IPS-18c (cell line): ENCODE data around the gene TBX1.

Source experiments
- H3K4me3 ChIP-seq: 2 replicates; pipeline ENCODE4 v1.7.0; 2013; ENCODE audit warnings: low read depth, mild to moderate bottlenecking, low read length, moderate library complexity; ENCODE audit not compliant: insufficient read depth
- H3K9me3 ChIP-seq: one replicate; pipeline ENCODE4 v1.6.1; 2013; ENCODE audit warnings: mild to moderate bottlenecking, low read length, moderate library complexity; ENCODE audit not compliant: control insufficient read depth, insufficient read depth

The TBX1 gene

GRCh38 chr22:19807914-19808872, 47.6 kb downstream of the TBX1 start:
- Histone ChIP-seq H3K9me3 (peaks cover 2% of the 10 kb centered on the region), H3K4me3 (no peak overlapping the region)

- Histone ChIP-seq H3K4me3 (no peak overlapping the region), H3K9me3 (peaks cover 2% of the 10 kb centered on the region)
Observed at GRCh38 chr22:19808873-19809478, 48.4 kb downstream of the TBX1 start.

DNA sequence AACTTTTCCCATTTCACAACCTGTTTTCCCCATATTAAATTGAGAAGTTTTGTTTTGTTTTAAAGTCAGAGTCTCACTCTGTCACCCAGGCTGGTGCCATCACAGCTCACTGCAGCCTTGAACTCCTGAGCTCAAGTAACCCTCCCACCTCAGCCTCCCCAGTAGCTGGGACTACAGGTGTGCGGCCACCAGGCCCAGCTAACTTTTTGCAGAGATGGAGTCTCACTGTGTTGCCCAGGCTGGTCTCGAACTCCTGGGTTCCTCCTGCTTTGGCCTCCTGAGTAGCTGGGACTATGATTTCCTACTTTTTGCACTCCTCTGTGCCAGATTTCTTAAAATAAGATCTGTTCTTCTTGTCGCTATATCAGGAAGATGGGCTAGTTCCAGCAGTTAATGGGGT, 49.2 kb downstream of the TBX1 start:
- H3K9me3 ChIP-seq, result peaks cover 2% of the 10 kb centered on the region
- no peak overlapping the region for H3K4me3 ChIP-seq

- Histone ChIP-seq H3K4me3 (no peak overlapping the region), H3K9me3 (peaks cover 2% of the 10 kb centered on the region)
Observed at GRCh38 chr22:19810381-19811201, 50.0 kb downstream of the TBX1 start.

DNA sequence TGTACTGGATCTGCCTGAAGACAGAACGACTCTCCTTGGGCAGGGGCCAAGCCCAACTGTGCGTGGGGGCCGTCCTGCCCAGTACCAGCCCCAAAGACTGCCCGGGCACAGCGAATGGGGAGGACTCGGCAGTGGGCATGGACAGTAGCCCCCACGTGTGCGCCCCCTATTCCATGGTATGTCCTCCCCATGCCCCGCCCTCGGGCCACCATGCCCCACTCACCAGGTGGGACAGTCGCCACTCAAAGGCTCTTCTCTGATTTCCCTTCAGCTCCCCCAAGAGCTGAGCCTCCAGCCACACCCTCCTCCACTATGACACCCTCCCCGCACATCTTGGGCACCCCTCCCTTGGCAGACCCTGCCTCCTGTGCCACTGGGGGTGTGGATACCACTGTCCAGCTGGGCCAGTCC, 50.6 kb downstream of the TBX1 start:
- H3K9me3 ChIP-seq, result no peaks in the 10 kb centered on the region
- no peak overlapping the region for H3K4me3 ChIP-seq

DNA sequence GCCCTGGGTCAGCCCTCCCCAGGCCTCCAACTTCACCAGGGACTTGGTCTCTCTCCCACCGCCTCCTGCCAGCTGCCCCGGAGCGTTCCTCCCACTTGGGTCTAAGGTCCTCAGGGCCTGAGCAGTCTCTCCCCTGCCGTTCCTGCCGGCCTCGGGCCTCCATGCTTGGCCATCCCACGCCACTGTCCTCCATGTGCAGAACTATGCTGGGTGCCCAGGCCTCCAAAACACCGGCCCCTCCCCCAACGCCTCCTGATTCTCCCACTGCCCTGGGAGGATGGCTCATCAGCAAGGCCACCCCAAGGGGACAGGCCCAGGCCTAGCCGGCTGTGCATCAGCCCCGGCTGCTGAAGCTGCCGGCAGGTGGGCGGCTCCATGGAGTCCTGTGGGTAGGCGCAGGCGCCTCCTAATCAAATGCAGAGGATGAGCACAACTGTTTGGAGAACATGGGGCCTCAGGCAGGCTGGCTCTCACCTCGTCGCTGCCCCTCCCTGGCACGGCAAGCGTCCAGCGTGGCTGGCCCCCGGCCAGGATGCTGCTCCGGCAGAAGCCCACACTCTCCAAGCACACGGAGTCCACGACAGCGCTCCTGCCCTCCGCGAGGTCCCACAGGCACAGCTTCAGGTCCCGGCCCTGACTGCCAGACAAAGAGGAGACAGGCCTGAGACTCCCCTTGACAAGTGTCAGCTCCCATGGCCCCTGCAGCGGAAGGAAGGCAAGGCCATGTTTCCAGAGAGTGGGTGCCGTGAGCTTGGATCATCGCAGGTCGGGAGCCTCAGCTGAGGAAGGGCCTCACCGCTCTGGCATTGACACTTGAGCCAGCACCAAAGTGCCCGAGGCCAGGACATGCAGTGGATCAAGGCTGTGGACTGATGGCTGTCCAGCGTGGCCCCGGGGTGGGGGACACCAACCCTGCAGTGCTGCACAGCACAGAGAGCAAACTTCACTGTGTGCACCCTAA, 51.5 kb downstream of the TBX1 start:
- no peak overlapping the region for H3K4me3 ChIP-seq
- H3K9me3 ChIP-seq, result no peaks in the 10 kb centered on the region

- no peak overlapping the region for H3K4me3 ChIP-seq
- no peaks in the 10 kb centered on the region for H3K9me3 ChIP-seq
Observed at GRCh38 chr22:19812910-19813309, 52.3 kb downstream of the TBX1 start.

DNA sequence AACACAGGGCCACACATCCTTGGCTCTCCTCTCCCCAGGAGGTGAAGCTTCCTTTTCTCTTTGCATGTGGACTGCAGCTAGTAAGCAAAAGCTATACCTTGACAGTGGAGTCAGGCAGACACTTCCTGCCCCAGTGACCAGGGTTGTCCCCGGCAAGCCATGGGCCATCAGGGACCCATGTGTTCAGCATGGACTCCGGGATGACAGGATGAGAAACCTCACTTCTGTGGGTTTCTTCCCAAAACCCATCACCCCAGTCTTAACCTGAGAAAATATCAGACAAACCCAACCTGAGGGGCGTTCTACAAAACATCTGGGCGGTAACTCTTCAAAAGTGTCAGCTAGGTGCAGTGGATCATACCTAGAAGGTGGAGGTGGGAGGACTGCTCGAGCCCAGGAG, 53.9 kb downstream of the TBX1 start:
- H3K4me3 ChIP-seq, result no peak overlapping the region
- H3K9me3 ChIP-seq, result no peaks in the 10 kb centered on the region

- Histone ChIP-seq H3K4me3 (no peak overlapping the region), H3K9me3 (no peaks in the 10 kb centered on the region)
Observed at GRCh38 chr22:19815093-19815822, 54.7 kb downstream of the TBX1 start.

- Histone ChIP-seq H3K9me3 (no peaks in the 10 kb centered on the region), H3K4me3 (no peak overlapping the region)
Observed at GRCh38 chr22:19815823-19816290, 55.3 kb downstream of the TBX1 start.

DNA sequence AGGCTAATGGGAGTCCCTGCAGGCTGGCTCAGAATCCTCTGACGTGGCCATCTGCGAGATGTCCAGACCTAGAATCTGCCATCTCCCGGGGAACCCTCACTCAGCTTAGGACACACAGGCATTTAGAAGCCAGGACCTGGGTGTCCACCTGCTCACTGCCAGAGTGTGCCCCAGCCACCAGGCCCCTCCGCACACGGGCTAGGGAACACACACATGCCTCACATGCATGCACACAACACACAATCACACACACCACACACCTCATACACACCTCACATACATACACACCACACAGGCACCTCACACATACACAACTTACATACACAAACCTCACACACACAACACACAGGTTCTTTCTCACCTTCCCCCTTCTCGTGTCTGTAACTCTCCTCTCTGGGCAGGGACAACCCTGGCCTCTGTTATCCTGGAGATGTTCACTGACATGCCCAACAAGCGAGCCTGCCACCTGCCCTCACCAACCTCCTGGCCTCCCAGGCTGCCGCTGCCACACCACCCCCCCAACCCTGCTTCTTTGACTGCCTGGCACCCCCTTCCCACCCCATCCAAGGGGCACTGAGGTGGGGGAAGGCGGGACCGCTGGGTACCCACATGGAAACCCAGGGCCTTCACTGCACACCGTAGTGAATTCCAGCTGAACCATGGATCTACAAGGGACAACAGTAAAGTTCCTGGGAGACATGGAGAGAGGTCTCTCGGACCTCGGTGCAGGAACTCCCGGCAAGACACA, 56.0 kb downstream of the TBX1 start:
- no peaks in the 10 kb centered on the region for H3K9me3 ChIP-seq
- no peak overlapping the region for H3K4me3 ChIP-seq
